Activated naive CD4-positive, alpha-beta T cell treated with anti-CD3 and anti-CD28 coated beads, Interleukin-2, amount 50 U/mL, for 24 hours (primary cell): Measurements from ENCODE around the gene HECTD4.
A peak's percentile ranks its signal among the peaks of the same experiment; 100 is the strongest.
"Not testable (repeated sequence)": the region's sequence is repeated elsewhere in the genome, so short reads cannot be mapped to it uniquely, and the experiment has no call there.

Experiments
- H3K27ac Mint-ChIP-seq: one replicate; pipeline ENCODE4 v1.8.0; 2021; ENCODE audit warnings: mild to moderate bottlenecking, mixed read lengths
- H3K27me3 Mint-ChIP-seq: one replicate; pipeline ENCODE4 v1.8.0; 2021; ENCODE audit warnings: mixed read lengths
- H3K36me3 Mint-ChIP-seq: one replicate; pipeline ENCODE4 v1.8.0; 2021; ENCODE audit warnings: mixed read lengths
- H3K4me1 Mint-ChIP-seq: one replicate; pipeline ENCODE4 v1.8.0; 2021; ENCODE audit warnings: mixed read lengths
- H3K4me3 Mint-ChIP-seq: one replicate; pipeline ENCODE4 v1.8.0; 2021; ENCODE audit warnings: mild to moderate bottlenecking, mixed read lengths
- H3K9me3 Mint-ChIP-seq: one replicate; pipeline ENCODE4 v1.8.0; 2021; ENCODE audit warnings: mixed read lengths

The HECTD4 gene

GRCh38 chr12:112241176-112241575, 141.1 kb downstream of the HECTD4 start:
- Mint-ChIP-seq H3K27me3 (no peaks in the 10 kb centered on the region), H3K9me3 (no peaks in the 10 kb centered on the region), H3K4me1 (no peaks in the 10 kb centered on the region), H3K27ac (no peak overlapping the region), H3K4me3 (no peak overlapping the region), H3K36me3 (peaks cover 21% of the 10 kb centered on the region)

- Mint-ChIP-seq H3K9me3 (no peaks in the 10 kb centered on the region), H3K36me3 (peaks cover 21% of the 10 kb centered on the region), H3K4me3 (no peak overlapping the region), H3K4me1 (no peaks in the 10 kb centered on the region), H3K27me3 (no peaks in the 10 kb centered on the region), H3K27ac (no peak overlapping the region)
Observed at GRCh38 chr12:112239881-112240280, 142.3 kb downstream of the HECTD4 start.

GRCh38 chr12:112239020-112239419, 143.2 kb downstream of the HECTD4 start:
- H3K27me3 Mint-ChIP-seq: no peaks in the 10 kb centered on the region
- no peak overlapping the region for H3K4me3 Mint-ChIP-seq
- H3K4me1 Mint-ChIP-seq: no peaks in the 10 kb centered on the region
- H3K9me3 Mint-ChIP-seq: no peaks in the 10 kb centered on the region
- peaks cover 21% of the 10 kb centered on the region for H3K36me3 Mint-ChIP-seq
- no peak overlapping the region for H3K27ac Mint-ChIP-seq

DNA sequence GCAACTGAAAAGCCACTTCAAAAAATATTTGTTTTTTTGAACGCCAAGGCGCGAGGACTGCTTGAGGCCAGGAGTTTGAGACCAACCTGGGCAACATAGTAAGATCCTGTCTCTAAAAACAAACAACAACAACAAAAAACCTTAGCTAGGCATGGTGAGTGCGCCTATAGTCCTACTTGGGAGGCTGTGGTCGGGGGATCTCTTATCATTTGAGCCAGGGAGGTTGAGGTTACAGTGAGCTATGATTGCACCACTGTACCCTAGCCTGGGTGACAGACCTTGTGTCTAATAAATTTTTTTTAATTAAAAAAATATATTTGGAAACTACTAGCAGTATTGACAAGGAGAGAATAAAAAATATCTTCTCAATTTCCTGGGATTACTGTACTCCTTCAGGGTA, 143.8 kb downstream of the HECTD4 start:
- H3K27ac Mint-ChIP-seq: no peak overlapping the region

DNA sequence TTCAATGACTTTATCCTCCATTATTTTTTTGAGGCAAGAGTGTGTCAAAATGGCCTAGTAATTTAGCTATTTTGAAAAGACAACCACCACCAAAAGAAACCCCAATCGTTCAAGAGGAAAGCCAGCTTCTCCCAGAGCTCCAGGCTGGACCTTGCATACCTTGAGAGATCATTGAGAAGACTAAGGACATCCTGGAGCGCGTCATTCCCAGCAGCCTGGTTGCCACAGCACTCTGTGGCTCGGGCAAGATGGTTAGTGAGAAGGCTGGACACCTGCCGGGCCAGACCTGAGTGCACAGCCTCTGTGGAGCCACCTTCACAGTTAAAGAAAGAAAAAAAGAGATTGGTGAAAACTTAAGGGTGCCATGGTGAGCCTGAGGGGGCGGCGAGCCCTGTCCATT, 145.4 kb downstream of the HECTD4 start:
- Mint-ChIP-seq H3K27ac (no peak overlapping the region), H3K36me3 (peaks cover 15% of the 10 kb centered on the region), H3K4me3 (no peak overlapping the region), H3K9me3 (no peaks in the 10 kb centered on the region), H3K27me3 (no peaks in the 10 kb centered on the region), H3K4me1 (no peaks in the 10 kb centered on the region)

More for the DNA sequence above, 143.8 kb downstream of the HECTD4 start:
- H3K4me3 Mint-ChIP-seq: no peak overlapping the region
- no peaks in the 10 kb centered on the region for H3K9me3 Mint-ChIP-seq
- no peaks in the 10 kb centered on the region for H3K27me3 Mint-ChIP-seq
- H3K4me1 Mint-ChIP-seq: no peaks in the 10 kb centered on the region
- H3K36me3 Mint-ChIP-seq: peaks cover 18% of the 10 kb centered on the region

GRCh38 chr12:112236386-112236785, 145.8 kb downstream of the HECTD4 start:
- H3K27me3 Mint-ChIP-seq: no peaks in the 10 kb centered on the region
- H3K27ac Mint-ChIP-seq: peak overlapping the region; percentile 46
- H3K4me1 Mint-ChIP-seq: no peaks in the 10 kb centered on the region
- H3K9me3 Mint-ChIP-seq: no peaks in the 10 kb centered on the region
- H3K36me3 Mint-ChIP-seq: peaks cover 14% of the 10 kb centered on the region
- H3K4me3 Mint-ChIP-seq: no peak overlapping the region

DNA sequence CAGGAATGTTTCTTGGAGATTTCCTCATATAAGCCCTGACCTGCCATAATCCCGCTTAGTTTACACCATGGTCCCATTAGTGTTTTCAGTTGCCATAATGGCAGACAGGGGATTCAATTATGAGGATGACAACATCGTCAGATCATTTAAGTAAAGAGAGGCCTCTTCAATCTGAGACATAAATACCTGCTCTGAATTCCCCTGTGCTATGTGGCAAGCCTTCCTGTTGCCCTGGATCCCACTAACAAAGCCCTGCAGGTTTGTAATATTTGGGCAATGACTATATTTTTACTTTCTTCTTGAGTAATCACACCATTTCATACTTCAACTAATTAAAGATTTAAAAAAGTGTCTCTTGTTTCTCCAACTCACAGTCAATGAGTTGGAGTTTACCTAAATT, 147.9 kb downstream of the HECTD4 start:
- Mint-ChIP-seq H3K27ac (no peak overlapping the region), H3K9me3 (no peaks in the 10 kb centered on the region), H3K27me3 (no peaks in the 10 kb centered on the region), H3K36me3 (peaks cover 14% of the 10 kb centered on the region), H3K4me3 (no peak overlapping the region), H3K4me1 (no peaks in the 10 kb centered on the region)

DNA sequence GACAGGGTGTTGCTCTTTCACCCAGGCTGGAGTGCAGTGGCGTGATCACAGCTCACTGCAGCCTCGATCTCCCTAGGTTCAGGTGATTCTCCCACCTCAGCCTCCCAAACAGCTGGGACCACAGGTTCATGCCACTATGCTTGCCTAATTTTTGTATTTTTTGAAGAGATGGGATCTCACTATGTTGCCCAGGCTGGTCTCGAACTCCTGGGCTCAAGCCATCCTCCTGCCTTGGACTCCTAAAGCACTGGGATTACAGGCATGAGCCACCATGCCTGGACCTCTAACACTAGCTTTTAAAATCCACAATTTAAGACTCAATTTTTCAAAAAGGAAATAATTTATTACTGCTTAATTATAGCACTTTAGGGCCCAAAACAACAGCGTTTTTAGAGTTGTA, 149.0 kb downstream of the HECTD4 start:
- H3K27ac Mint-ChIP-seq: no peak overlapping the region
- no peaks in the 10 kb centered on the region for H3K9me3 Mint-ChIP-seq
- H3K27me3 Mint-ChIP-seq: no peaks in the 10 kb centered on the region
- peaks cover 14% of the 10 kb centered on the region for H3K36me3 Mint-ChIP-seq
- H3K4me1 Mint-ChIP-seq: no peaks in the 10 kb centered on the region
- no peak overlapping the region for H3K4me3 Mint-ChIP-seq

- H3K4me1 Mint-ChIP-seq: no peaks in the 10 kb centered on the region
- H3K27ac Mint-ChIP-seq: no peak overlapping the region
- no peak overlapping the region for H3K4me3 Mint-ChIP-seq
- H3K27me3 Mint-ChIP-seq: no peaks in the 10 kb centered on the region
- H3K36me3 Mint-ChIP-seq: peaks cover 5% of the 10 kb centered on the region
- no peaks in the 10 kb centered on the region for H3K9me3 Mint-ChIP-seq
Observed at GRCh38 chr12:112230136-112230535, 152.1 kb downstream of the HECTD4 start.

DNA sequence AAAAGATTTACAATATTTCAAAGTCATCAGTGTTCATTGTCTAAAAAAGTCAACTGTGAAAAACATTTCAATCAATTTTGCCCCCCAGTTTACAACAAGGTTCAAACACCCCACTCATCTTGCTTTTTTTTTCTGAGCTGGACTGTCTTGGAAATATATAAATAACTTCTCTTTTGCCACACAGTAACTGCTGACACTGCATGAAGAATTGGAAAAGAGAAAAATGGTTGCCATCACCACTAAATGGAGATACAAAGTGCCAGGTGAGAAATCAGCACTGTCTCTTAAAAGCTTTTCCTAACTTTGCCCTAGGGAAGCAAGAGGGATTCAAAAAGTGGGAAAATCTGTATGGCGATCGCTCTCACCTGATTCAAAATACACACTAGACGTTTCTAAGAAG, 155.5 kb downstream of the HECTD4 start:
- Mint-ChIP-seq H3K27me3 (no peaks in the 10 kb centered on the region), H3K36me3 (peaks cover 2% of the 10 kb centered on the region), H3K9me3 (no peaks in the 10 kb centered on the region), H3K4me3 (no peak overlapping the region), H3K4me1 (no peaks in the 10 kb centered on the region), H3K27ac (no peak overlapping the region)

- H3K27me3 Mint-ChIP-seq, H3K27ac Mint-ChIP-seq, H3K4me1 Mint-ChIP-seq, H3K9me3 Mint-ChIP-seq, H3K4me3 Mint-ChIP-seq: not testable (repeated sequence)
- peaks cover 13% of the 10 kb centered on the region for H3K36me3 Mint-ChIP-seq
Observed at GRCh38 chr12:112220628-112221027, 161.6 kb downstream of the HECTD4 start.

GRCh38 chr12:112219195-112219594, 163.0 kb downstream of the HECTD4 start:
- H3K4me3 Mint-ChIP-seq: no peak overlapping the region
- H3K36me3 Mint-ChIP-seq: peaks cover 15% of the 10 kb centered on the region
- H3K9me3 Mint-ChIP-seq: no peaks in the 10 kb centered on the region
- H3K27me3 Mint-ChIP-seq: no peaks in the 10 kb centered on the region
- no peak overlapping the region for H3K27ac Mint-ChIP-seq
- no peaks in the 10 kb centered on the region for H3K4me1 Mint-ChIP-seq

GRCh38 chr12:112218150-112218549, 164.1 kb downstream of the HECTD4 start:
- Mint-ChIP-seq H3K4me3 (no peak overlapping the region), H3K4me1 (no peaks in the 10 kb centered on the region), H3K27ac (no peak overlapping the region), H3K9me3 (no peaks in the 10 kb centered on the region), H3K27me3 (no peaks in the 10 kb centered on the region), H3K36me3 (peaks cover 15% of the 10 kb centered on the region)

DNA sequence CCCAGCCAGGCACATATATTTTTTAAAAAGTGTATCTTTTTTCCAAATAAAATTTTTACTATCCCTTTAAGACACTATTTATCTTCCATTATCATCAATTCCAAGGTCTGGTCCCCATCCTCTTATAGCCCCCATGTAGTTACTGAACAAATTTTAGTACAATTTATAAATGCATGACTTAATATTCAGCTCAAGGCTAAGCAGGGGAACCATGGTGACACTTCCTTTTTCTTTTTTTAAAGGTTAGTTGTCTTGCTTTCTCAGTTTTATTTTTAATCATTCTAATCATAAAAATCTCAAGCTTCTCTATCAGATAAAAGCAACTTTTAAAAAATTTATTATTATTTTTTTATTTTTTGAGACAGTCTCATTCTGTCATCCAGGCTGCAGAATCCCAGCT, 164.6 kb downstream of the HECTD4 start:
- no peaks in the 10 kb centered on the region for H3K9me3 Mint-ChIP-seq
- H3K36me3 Mint-ChIP-seq: peaks cover 14% of the 10 kb centered on the region
- no peak overlapping the region for H3K4me3 Mint-ChIP-seq
- H3K27me3 Mint-ChIP-seq: no peaks in the 10 kb centered on the region
- H3K27ac Mint-ChIP-seq: no peak overlapping the region
- no peaks in the 10 kb centered on the region for H3K4me1 Mint-ChIP-seq

- Mint-ChIP-seq H3K9me3 (no peaks in the 10 kb centered on the region), H3K27me3 (no peaks in the 10 kb centered on the region), H3K27ac (no peak overlapping the region), H3K4me1 (no peaks in the 10 kb centered on the region), H3K4me3 (no peak overlapping the region), H3K36me3 (peaks cover 15% of the 10 kb centered on the region)
Observed at GRCh38 chr12:112216223-112216622, 166.0 kb downstream of the HECTD4 start.

GRCh38 chr12:112214064-112214463, 168.2 kb downstream of the HECTD4 start:
- no peaks in the 10 kb centered on the region for H3K9me3 Mint-ChIP-seq
- H3K27me3 Mint-ChIP-seq: no peaks in the 10 kb centered on the region
- H3K27ac Mint-ChIP-seq: no peak overlapping the region
- peaks cover 20% of the 10 kb centered on the region for H3K36me3 Mint-ChIP-seq
- no peak overlapping the region for H3K4me3 Mint-ChIP-seq
- no peaks in the 10 kb centered on the region for H3K4me1 Mint-ChIP-seq

DNA sequence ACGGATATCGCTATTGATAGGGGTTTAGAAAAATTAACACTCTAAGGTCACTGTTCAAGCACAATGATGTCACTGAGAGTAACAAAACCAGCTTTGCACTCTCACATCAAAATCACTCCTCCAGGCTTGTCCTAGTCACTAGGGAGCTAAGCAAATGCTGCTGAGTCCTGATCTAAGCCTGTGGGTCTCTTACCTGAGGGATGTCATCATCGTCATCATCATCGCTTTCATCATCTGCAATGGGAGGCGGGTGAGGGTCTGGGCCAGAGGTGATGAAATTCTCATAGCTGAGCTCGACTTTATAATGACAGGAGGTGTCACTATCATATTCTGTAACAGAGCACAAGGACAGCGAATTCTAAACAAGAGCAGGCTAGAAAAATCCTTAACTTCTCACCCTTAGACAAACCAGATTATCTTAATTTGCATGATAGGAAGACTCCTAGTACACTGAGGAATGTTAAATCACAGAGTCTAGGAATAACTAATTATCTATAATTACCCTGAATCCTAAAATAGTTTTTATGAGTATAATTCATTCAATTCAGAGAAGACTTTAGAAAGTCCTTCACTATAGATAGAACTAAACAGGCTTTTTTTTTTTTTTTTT, 173.8 kb downstream of the HECTD4 start:
- Mint-ChIP-seq H3K4me3 (no peak overlapping the region), H3K4me1 (no peaks in the 10 kb centered on the region), H3K27me3 (no peaks in the 10 kb centered on the region), H3K9me3 (no peaks in the 10 kb centered on the region), H3K27ac (no peak overlapping the region), H3K36me3 (peaks cover 23% of the 10 kb centered on the region)
